Fibroblast of skin of left quadriceps (primary cell): Measurements from ENCODE around the gene UNC119.

ENCODE experiments used
- DNase-seq, 2 experiments: peaks; one replicate each; pipeline ENCODE4 v3.0.0-alpha.2; 2013; ENCODE audit warnings: low read depth in 2 of 2

Gene UNC119

GRCh38 chr17:28573040-28573380 lies 20.6 kb upstream of the UNC119 start:
- DNase-seq, result no peak

GRCh38 chr17:28572259-28573039 lies 20.0 kb upstream of the UNC119 start:
- no peak for DNase-seq

GRCh38 chr17:28571361-28572122 lies 19.1 kb upstream of the UNC119 start, which contains the start of gene PIGS:
Gene PIGS (minus strand): TSS chr17:28571524. CDS start chr17:28571496, 28 bp downstream.
- DNase-seq, result peak; percentile 64 to 71

DNA sequence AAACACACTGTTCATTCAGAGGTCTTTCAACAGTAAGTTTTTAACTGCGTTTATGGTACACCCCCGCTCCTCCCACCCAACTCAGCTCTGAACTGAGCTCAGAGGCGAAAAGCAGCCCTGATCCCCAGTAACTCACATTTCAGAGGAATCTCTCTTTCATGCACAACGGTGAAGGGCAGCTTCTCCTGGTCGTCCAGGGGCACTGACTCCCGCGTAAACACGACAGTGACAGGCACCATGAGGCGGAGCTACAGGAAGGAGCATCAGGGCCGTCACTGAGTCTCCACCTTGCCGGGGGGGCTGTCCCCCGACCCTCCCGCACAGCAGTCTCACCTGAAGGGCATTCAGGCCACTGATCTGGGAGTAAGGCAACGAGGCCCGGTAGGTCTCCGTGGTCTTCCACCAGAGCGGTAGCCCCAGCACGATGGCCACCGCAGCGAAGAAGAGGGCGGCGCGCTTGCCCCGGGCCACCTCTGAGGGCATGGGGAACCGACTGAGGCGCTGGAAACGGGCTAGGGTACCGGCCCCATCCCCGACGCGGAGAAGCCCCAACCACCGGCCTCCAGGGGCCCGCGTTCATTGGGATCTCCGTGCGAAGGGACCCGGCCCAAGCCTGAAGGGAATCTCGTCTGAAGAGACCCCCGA lies 18.4 kb upstream of the UNC119 start:
- DNase-seq, result no peak

DNA sequence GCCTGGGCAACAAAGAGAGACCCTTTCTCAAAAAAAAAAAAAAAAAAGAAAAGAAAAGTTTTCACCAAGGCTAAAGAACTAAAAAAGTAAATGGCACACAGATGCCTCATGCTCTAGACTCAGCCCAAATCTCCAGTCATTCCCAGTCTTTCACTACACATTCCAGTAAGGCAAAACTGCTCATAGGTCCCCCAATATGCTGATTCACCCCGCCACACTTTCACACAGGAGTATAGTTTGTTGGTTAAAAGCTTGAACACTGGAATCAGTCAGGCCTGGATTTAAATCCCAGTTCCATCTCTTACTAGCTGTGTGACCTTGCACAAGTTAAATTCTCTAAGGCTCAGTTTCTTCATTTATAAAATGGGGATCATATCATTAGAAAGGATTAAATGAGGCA lies 17.0 kb upstream of the UNC119 start:
- DNase-seq, result no peak

- DNase-seq, result no peak
Observed at GRCh38 chr17:28567604-28568003, 15.2 kb upstream of the UNC119 start.

DNA sequence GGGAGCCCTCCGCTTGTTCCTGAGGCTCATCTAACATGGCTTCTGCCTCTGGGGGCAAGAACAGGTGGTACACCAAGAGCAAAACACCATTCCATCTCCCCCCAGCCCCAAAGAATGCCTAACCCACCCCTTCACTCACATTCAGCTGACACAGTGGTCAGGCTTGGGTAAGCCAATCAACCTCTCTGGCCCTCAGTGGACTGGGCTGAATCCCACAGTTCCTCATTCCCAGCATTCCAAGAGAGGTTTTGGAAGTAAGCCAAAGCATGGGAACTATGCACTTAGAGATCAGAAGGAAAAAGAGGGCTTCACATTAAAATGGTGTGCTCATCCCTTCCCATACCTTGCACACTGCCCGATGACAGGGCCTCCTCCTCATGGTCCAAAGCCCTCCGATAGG lies 11.1 kb upstream of the UNC119 start:
- peak; percentile 26 to 29 for DNase-seq

DNA sequence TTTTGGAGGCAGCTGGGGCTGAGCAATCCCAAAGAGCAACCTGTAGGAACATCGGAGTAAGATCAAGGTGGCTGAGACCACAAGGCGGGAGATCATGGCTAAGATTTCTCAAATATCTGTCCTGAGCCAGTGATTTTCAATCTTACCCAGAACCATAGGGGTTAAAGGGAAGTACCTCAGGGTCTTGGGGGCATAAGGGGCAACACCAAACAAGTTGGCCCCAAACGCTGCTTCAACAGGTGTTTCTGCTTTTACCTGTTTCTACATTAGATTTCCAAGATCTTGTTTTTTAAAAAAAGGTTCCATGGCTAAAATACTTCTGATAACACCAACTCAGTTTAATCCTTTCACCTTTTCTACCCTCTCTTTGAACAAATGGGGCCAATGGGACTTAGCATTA lies 2.6 kb upstream of the UNC119 start:
- DNase-seq, result no peak

DNA sequence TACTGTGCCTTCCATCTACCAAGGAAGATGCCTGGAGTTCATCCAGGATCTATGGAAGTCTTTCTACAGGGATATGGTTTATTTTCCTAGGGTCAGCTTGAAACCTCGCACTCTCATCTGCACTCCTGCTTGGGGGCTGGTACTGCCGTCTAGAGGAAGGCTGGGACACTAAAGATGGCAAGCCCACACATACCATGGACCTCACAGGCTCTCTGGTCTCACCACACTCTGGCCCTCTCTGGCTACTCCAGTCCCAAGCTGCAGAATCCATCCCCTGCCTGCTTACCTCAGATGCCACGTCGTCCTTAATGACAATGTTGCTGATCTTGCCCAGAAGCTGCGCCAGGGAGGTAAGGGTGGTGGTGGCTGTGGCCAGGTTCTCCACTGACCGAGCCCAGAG lies 2.1 kb upstream of the UNC119 start:
- DNase-seq, result no peak

GRCh38 chr17:28553000-28553505 lies 629 bp upstream of the UNC119 start:
- no peak for DNase-seq

GRCh38 chr17:28551421-28552175 lies 826 bp downstream of the UNC119 start:
- no peak for DNase-seq

DNA sequence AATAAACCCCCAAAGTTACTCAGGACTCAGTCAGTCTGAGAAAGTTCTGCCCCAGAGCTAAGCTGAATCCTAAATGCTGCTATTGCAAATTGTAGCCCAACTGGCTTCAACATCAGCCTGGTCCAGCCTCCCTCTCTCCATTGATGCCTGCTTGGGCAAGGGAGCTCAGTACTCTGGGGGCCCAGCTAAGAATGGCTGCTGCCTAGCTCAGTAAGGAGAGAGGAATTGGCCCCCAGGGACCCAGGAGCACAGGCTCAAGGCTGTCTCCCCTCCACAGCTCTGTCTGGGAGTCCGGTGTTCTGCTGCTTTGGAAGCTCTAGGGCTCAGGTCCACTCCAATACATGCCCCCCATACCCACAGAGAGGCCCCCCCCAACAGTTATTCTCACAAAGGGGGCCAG lies 1.6 kb downstream of the UNC119 start:
- no peak for DNase-seq

- DNase-seq, result no peak
Observed at GRCh38 chr17:28549236-28550132, 2.9 kb downstream of the UNC119 start.

- no peak for DNase-seq
Observed at GRCh38 chr17:28548417-28549130, 3.9 kb downstream of the UNC119 start.

DNA sequence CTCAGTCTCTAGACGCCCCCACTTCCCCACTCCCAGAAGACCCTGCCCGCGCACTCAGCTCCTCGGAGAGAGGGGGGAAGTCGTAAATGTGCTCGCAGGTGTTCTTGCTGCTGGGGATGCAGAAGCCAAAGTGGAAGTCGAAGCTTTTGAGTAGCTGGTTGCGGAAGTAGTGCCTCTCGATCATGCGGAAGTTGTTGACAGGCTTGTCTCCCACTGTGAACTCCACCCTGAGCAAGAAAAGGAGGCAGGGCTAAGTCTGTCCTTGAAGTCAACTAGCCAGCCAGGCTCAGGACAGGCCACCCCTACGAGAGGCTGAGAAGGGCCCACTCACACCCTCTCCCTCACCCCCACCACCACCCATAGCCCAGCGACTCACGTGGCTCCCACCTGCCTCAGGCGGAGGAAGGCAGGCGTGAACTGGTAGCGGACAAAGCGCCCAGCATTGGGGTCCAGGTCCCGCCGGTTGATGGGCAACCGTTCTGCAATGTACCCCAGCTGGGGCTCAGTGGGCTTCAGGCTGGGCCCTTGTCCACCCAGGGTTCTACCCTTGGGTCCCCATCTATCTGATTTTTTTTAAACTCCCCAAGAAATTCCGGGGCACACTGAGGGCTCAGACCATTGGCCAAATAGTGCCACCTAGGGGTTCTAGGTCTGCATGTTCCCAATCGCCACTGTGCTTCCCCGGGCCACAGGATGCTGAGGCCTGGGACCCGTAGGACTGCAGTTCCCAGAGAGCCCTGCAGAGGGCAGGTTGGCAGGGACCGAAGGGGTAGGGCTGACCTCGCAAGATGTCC lies 4.6 kb downstream of the UNC119 start:
- peak in 1 of 2 experiments; percentile 15 for DNase-seq

GRCh38 chr17:28547096-28547622 lies 5.3 kb downstream of the UNC119 start:
- DNase-seq, result no peak

DNA sequence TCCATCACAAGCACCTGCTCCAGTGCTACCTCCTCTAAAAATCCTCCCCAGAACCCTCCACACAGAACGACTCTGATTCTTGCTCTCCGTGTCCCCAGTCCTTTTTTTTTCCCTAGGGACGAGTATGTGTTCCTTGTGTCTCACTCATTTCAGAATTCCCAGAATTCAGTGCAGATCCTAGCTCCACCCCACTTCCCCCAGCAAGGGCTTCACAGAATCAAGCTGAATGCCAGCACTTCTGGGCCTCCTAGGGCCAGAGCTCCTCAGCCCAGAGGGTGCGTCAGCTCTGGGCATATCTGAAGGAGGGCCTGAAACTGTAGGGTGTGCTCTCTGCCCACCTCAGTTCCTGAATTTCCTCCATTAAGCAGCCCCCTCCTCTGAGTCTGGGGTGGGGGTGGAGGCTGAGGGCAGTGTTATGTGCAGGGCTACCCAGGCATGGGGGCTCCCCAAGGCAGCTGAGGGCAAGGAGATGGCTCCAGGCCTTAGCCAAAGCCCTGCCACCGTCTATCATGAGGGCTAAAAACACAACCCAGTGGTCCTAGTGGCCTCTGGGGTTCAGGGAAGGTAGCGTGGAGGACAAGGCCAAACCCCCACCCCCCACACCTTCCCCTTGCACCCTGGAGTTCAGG lies 6.5 kb downstream of the UNC119 start:
- no peak for DNase-seq

DNA sequence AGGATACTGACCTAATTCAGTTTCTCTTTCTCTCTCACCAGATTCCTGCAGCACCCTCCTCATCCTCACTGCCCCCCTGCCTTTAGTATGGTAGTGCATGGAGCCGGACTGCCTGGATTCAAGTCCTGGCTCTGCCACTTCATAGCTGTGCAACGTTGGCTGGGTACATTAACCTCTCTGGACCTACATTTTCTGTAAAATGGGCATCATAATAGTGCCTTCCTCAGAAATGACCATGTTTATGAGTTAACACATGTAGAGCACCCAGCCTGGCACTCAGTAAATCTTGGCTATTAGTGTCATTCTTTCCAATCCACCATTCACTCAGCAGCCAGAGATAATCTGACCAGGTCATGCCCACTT lies 7.3 kb downstream of the UNC119 start:
- no peak for DNase-seq
